Effector memory CD8-positive, alpha-beta T cell (primary cell): ENCODE results near the gene ATF3.

Experiments
- ATAC-seq: fragments of 150-1000 bp; cut with Tn5 transposase; replicated peaks from 2 replicates; pipeline ENCODE4 v1.10.0; 2021; ENCODE audit warnings: mild to moderate bottlenecking, moderate library complexity
- DNase-seq, 3 experiments: peaks; one replicate each; pipeline ENCODE4 v3.0.0; 2021
- H3K27ac Mint-ChIP-seq, 2 donors: one replicate each; pipeline ENCODE4 v1.8.0; 2022; ENCODE audit warnings: mild to moderate bottlenecking in 2 of 2, mixed read lengths in 2 of 2, moderate library complexity in 2 of 2
- H3K27me3 Mint-ChIP-seq, 2 donors: one replicate each; pipeline ENCODE4 v1.8.0; 2022; ENCODE audit warnings: mixed read lengths in 2 of 2
- H3K36me3 Mint-ChIP-seq: one replicate; pipeline ENCODE4 v1.8.0; 2022; ENCODE audit warnings: mild to moderate bottlenecking, moderate library complexity, mixed read lengths; ENCODE audit not compliant: insufficient read depth
- H3K4me1 Mint-ChIP-seq, 2 donors: one replicate each; pipeline ENCODE4 v1.8.0; 2022; ENCODE audit warnings: low read depth in 2 of 2, mixed read lengths in 2 of 2
- H3K4me3 Mint-ChIP-seq, 2 donors: one replicate each; pipeline ENCODE4 v1.8.0; 2022; ENCODE audit warnings: mild to moderate bottlenecking in 2 of 2, mixed read lengths in 2 of 2, moderate library complexity in 2 of 2
- H3K9me3 Mint-ChIP-seq, 2 donors: one replicate each; pipeline ENCODE4 v1.8.0; 2022; ENCODE audit warnings: mixed read lengths in 2 of 2

The ATF3 gene

GRCh38 chr1:212578041-212578440, 30.5 kb upstream of the ATF3 start:
- Mint-ChIP-seq H3K9me3 (no peaks in the 10 kb centered on the region), H3K36me3 (no peaks in the 10 kb centered on the region), H3K4me1 (no peaks in the 10 kb centered on the region), H3K27ac (no peak overlapping the region), H3K27me3 (peaks cover 33 to 38% of the 10 kb centered on the region in 2 donors), H3K4me3 (no peak overlapping the region)
- DNase-seq = no peak
- ATAC-seq = no peak

DNA sequence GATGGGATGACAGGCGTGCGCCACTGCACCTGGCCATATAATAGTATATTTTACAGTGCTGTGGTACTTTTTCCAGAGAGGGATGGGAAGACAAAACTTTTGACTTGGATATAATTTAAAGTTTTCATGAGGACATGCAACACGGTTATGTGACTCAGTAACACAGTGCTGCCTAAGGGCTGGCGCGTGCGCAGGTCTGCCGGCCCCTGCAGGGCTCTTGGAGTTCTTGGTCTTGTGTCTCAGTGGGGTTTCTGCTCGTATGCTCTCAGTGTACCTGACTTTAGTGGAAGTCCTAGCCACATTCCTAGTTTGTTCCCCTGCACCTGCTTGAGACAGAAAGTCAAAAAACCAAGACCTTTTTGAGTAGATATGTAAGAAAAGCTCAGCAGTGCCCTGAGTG, 27.5 kb upstream of the ATF3 start:
- no peaks in the 10 kb centered on the region for H3K9me3 Mint-ChIP-seq
- DNase-seq (no peak), ATAC-seq (no peak)
- no peaks in the 10 kb centered on the region for H3K4me1 Mint-ChIP-seq
- H3K27ac Mint-ChIP-seq = no peak overlapping the region
- peaks cover 53 to 68% of the 10 kb centered on the region in 2 donors for H3K27me3 Mint-ChIP-seq
- H3K4me3 Mint-ChIP-seq = no peak overlapping the region
- H3K36me3 Mint-ChIP-seq = no peaks in the 10 kb centered on the region

DNA sequence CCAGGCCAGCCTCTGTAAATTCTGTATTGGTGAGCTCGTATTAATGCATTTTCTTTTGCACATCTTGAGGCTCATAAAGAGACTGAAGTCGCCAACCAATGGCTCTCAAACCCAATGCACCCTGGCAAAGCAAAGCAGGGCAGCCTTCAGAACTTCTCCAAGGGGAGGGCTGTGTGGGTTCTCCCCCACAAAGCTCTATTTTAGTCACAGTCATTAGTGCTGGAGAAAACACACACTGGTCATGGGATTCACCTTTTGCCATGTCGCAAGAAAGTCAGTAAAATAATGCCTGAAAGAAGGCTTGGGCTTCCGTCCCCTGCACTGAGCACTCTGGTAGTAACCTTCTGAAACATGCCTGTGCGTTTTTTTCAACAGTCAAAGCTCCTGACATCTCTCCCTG, 26.3 kb upstream of the ATF3 start:
- ATAC-seq (no peak), DNase-seq (no peak)
- no peak overlapping the region for H3K4me3 Mint-ChIP-seq
- H3K9me3 Mint-ChIP-seq = no peaks in the 10 kb centered on the region
- no peaks in the 10 kb centered on the region for H3K4me1 Mint-ChIP-seq
- H3K27me3 Mint-ChIP-seq = peaks cover 63 to 77% of the 10 kb centered on the region in 2 donors
- H3K36me3 Mint-ChIP-seq = no peaks in the 10 kb centered on the region
- H3K27ac Mint-ChIP-seq = no peak overlapping the region

DNA sequence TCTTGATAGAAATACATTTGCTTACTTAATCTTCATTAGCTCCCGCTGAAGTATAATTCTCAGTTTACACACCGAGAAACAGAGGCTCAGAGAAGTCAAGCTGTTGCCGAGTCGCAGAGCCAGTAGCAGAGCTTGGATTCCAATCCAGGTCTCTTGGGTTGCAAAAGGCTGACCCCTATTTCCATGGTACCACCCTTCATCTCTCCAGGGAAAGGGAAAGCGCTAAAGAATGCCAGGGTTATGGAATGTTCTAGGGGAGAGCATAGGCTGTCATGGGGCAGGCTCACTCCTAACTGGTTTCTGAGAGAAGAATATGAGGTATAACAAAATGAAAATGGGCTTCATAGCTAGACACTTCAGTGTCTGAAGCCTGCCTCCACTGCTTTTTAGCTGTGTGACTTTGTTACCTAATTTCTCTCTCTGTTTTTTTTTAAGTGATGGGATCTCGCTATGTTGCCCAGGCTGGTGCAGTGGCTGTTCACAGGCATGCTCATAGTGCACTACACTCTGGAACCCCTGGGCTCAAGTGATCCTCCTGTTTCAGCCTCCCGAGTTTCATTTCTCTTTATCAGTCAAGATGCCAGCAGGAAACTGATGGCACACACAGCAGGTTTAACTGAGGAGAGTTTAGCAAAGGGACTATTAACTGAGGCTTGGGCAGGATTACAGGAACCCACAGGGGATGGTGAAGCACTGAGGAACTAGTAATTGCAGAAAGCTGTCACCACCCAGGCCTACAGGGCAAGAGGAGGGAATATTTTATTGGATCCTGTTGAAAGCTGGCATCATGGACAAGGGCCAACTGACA, 25.5 kb upstream of the ATF3 start:
- H3K9me3 Mint-ChIP-seq = no peaks in the 10 kb centered on the region
- no peaks in the 10 kb centered on the region for H3K4me1 Mint-ChIP-seq
- ATAC-seq (no peak), DNase-seq (no peak)
- H3K36me3 Mint-ChIP-seq = no peaks in the 10 kb centered on the region
- H3K27ac Mint-ChIP-seq = no peak overlapping the region
- no peak overlapping the region for H3K4me3 Mint-ChIP-seq
- peaks cover 63 to 78% of the 10 kb centered on the region in 2 donors for H3K27me3 Mint-ChIP-seq

DNA sequence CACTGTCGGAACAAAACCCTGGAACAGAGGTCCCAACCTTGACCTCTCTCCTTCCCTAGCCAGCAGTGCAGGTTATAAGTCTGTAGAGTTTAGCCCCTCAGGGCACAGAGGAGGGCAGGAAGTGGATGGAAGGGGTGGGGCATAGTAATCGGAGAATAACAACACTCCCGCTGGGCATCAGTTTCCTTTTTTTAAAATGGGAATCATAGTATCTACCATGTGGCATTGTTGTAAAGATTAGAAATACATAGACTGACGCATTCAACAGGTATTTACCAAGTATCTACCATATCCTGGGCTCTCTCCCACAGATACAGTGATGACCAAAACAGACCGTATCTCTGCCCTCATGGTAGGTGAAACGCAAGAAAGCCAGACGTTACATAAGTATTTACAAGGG, 24.9 kb upstream of the ATF3 start:
- peaks cover 62 to 74% of the 10 kb centered on the region in 2 donors for H3K27me3 Mint-ChIP-seq
- H3K4me1 Mint-ChIP-seq = no peaks in the 10 kb centered on the region
- H3K36me3 Mint-ChIP-seq = no peaks in the 10 kb centered on the region
- no peaks in the 10 kb centered on the region for H3K9me3 Mint-ChIP-seq
- H3K4me3 Mint-ChIP-seq = no peak overlapping the region
- ATAC-seq (no peak), DNase-seq (no peak)
- H3K27ac Mint-ChIP-seq = no peak overlapping the region

- Mint-ChIP-seq H3K27ac (no peak overlapping the region), H3K4me1 (no peaks in the 10 kb centered on the region), H3K36me3 (no peaks in the 10 kb centered on the region), H3K4me3 (no peak overlapping the region), H3K27me3 (peaks cover 66 to 70% of the 10 kb centered on the region in 2 donors), H3K9me3 (no peaks in the 10 kb centered on the region)
- DNase-seq (no peak), ATAC-seq (no peak)
Measured at GRCh38 chr1:212584092-212584886, 24.3 kb upstream of the ATF3 start.

DNA sequence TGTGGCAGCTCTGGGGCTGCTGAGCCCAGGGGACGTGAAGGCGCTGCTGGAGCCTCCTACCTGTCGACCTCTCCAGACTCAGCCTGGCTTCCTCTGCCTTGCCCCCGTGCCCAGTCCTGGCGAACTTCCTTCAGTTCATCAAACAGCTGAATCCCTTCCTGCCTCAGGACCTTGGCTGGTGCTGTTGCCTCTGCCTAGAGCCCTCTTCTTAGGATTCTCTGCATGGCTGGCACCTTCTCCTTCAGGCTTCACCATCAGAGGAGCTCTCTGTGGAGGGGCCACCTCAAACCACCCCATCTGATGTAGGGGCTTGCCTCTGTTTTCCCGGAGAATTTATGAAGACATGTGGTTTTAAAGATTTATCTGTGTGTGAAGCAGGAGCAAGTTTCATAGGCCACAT, 23.4 kb upstream of the ATF3 start:
- no peaks in the 10 kb centered on the region for H3K9me3 Mint-ChIP-seq
- ATAC-seq (no peak), DNase-seq (no peak)
- no peak overlapping the region for H3K4me3 Mint-ChIP-seq
- H3K4me1 Mint-ChIP-seq = no peaks in the 10 kb centered on the region
- peaks cover 71 to 73% of the 10 kb centered on the region in 2 donors for H3K27me3 Mint-ChIP-seq
- no peak overlapping the region for H3K27ac Mint-ChIP-seq
- H3K36me3 Mint-ChIP-seq = no peaks in the 10 kb centered on the region

DNA sequence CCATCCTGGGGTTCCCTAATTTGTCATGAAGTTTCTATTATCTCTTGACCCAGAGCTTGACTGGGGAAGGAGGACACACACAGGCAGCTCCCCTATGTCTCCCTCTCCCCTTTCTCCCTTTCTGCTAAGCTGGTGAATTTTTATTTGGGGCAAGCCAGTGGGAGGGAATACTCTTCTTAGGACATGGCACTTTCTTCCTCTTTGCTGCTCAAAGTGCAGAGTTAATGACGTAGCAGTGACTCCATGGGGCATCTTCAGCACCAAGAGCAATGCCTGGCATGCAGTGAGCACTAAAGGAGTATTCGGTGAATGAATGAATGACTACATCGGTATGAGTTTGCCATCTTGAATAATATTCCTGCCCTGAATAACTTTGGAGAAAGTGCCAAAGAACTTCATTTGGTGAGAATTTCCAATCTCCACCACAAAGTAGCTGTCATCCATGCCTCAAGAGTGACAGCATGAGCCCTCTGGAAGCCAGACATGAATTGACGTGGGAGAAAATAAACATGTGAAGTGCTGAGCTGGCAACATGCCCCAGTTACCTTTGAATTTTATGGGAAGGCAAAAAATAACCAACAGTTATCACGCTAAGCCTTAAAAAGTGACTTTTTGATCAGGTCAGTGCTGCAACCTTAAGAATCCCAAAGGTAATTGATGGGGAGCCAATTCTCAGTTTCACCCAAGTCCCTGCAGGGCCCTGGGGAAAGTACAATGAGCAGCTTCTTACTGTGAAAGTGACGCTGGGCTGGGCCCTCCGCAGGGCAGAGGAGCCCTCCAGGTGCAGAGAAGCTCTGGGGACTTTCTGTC, 22.1 kb upstream of the ATF3 start:
- Mint-ChIP-seq H3K27ac (no peak overlapping the region), H3K36me3 (no peaks in the 10 kb centered on the region), H3K9me3 (no peaks in the 10 kb centered on the region), H3K27me3 (peaks cover 74 to 76% of the 10 kb centered on the region in 2 donors), H3K4me3 (no peak overlapping the region), H3K4me1 (no peaks in the 10 kb centered on the region)
- DNase-seq (no peak), ATAC-seq (no peak)

DNA sequence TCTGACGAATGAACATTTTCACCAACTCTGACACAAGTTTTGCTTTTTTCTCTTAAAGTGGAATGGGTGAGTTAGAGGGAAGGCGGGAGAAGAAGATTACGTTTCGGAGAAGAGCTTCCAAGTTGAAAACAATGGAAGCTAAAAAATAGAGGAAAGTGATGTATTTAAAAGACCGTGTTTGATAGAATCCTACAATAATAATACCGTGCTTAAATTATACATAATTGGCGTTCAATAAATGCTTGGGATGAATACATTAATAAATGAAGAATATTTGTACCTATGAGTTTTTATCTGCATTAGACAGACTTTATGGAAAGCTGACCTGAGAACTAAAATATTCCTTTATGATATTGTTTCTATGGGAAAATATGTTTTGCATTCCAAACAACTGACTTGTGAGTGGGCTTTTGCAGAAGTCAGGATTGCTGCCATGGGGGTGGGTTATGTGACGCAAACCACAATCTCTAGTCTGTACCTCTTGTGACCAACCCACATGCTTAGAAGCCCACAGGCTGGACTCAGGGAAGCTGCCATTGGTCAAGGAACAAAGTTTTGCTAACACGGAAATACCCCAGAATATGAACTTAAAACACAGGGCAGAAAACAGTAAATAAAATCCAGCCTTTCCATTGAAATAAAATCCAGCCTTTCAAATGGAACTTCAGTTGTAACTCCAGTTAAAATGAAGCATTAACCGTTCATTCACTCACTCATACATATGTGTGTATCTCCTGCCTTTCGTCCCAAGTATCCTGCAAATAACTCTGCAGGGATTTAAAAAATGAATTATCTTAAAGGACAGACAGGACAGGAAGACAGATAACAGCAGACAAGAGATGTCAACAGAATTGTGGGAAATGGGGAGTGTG, 21.3 kb upstream of the ATF3 start:
- Mint-ChIP-seq H3K9me3 (no peaks in the 10 kb centered on the region), H3K27ac (no peak overlapping the region), H3K27me3 (peaks cover 77 to 78% of the 10 kb centered on the region in 2 donors), H3K36me3 (no peaks in the 10 kb centered on the region), H3K4me3 (no peak overlapping the region), H3K4me1 (no peaks in the 10 kb centered on the region)
- no peak for ATAC-seq
- DNase-seq = no peak

DNA sequence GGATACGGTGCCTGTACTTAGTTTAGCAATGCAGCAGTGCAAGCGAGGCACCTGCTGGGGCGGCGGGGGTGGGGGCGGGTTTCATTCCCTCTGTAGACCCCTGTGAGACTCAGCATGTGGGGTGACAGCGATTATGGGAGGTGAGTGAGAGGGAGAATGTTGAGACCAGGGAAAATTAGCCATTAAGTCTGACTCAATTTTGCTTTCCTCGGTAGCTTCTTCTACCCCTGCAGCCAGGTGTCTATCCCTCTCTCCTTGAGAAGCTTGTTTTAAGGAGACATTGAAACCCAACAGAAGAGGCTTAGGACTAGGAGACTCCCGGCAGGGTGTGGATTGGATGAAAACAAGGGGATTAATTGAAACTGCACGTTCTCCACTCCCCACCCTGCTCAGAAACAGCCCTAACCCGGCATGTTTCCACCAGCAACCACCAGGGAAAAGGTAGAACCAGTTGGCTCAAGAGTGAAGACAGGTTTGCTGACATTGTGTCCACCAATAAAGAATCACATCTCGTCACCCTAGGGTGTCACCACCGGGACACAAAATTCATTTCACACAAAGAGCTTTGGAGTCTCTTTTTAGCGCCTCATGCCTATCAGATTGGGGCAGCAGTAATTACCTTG, 20.6 kb upstream of the ATF3 start:
- Mint-ChIP-seq H3K27ac (no peak overlapping the region), H3K9me3 (no peaks in the 10 kb centered on the region), H3K27me3 (peaks cover 70 to 74% of the 10 kb centered on the region in 2 donors), H3K4me1 (no peaks in the 10 kb centered on the region), H3K36me3 (no peaks in the 10 kb centered on the region), H3K4me3 (no peak overlapping the region)
- ATAC-seq (no peak), DNase-seq (no peak)

GRCh38 chr1:212589446-212589845, 19.1 kb upstream of the ATF3 start:
- H3K36me3 Mint-ChIP-seq = no peaks in the 10 kb centered on the region
- DNase-seq (no peak), ATAC-seq (no peak)
- no peak overlapping the region for H3K27ac Mint-ChIP-seq
- H3K4me3 Mint-ChIP-seq = no peak overlapping the region
- H3K9me3 Mint-ChIP-seq = no peaks in the 10 kb centered on the region
- H3K4me1 Mint-ChIP-seq = no peaks in the 10 kb centered on the region
- H3K27me3 Mint-ChIP-seq = peaks cover 56 to 61% of the 10 kb centered on the region in 2 donors

DNA sequence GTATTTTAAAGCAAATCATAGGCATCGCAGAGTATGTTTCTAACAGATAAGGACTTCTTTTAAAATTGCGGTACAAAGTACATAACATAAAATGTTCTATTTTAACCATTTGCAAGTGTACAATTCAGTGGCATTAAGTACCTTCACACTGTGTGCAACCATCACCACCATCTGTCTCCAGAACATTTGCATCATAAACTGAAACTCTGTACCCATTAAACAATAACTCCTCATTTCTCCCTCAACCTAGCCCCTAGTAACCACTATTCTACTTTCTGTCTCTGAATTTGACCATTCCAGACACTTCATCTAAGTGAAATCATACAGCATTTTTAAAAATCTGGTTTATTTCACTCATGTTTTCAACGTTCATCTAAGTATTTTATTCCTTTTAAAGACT, 16.6 kb upstream of the ATF3 start:
- Mint-ChIP-seq H3K4me3 (no peak overlapping the region), H3K27ac (no peak overlapping the region), H3K36me3 (no peaks in the 10 kb centered on the region), H3K4me1 (peaks cover 7 to 10% of the 10 kb centered on the region in 2 donors), H3K27me3 (peaks cover 31 to 44% of the 10 kb centered on the region in 2 donors), H3K9me3 (no peaks in the 10 kb centered on the region)
- ATAC-seq (no peak), DNase-seq (no peak)
